ENCODE data around the gene ZNF521. TPM values are rescaled to one million over a fixed set of nuclear protein-coding genes. Genes with fewer than 3 reads are reported as not detected.

The ZNF521 gene
- total RNA-seq, 2 donors from 2014 or later: 21.4 to 26.9 TPM

- TF ChIP-seq CTCF (conservative IDR thresholded peaks at IDR 0.05): no peak
- H3K9me3 Mint-ChIP-seq: no peaks in the 10 kb centered on the region
- H3K27ac ChIP-seq (ENCODE audit: low read depth, low read length): peak overlapping the region; percentile 26
- WGBS, 2 experiments (ENCODE audit: insufficient coverage in 1 of 2, insufficient read length in 1 of 2): 97 to 100% methylated on average over 4 of the region's 4 CpGs
- H3K4me1 ChIP-seq (ENCODE audit: control insufficient read depth, insufficient read depth, low read length): no peaks in the 10 kb centered on the region
- peaks cover 14% of the 10 kb centered on the region for H3K4me1 Mint-ChIP-seq
- H3K36me3 ChIP-seq (ENCODE audit: control insufficient read depth, insufficient read depth, low read length): peaks cover 5% of the 10 kb centered on the region
- no peaks in the 10 kb centered on the region for H3K27me3 Mint-ChIP-seq (ENCODE audit: insufficient read depth)
- H3K9me3 ChIP-seq (ENCODE audit: control insufficient read depth, low read length): no peaks in the 10 kb centered on the region
- DNase-seq: no peak
- no peak overlapping the region for H3K4me3 Mint-ChIP-seq
- no peaks in the 10 kb centered on the region for H3K27me3 ChIP-seq (ENCODE audit: control insufficient read depth, insufficient read depth, low read length, poor library complexity, severe bottlenecking)
- H3K4me3 ChIP-seq (ENCODE audit: low read length): no peak overlapping the region
- no peaks in the 10 kb centered on the region for H3K36me3 Mint-ChIP-seq (ENCODE audit: low read depth)
- H3K27ac Mint-ChIP-seq: no peak overlapping the region
- no peak overlapping the region for H3K9ac ChIP-seq (ENCODE audit: extremely low read depth, low read length, poor library complexity, severe bottlenecking)
These were observed 214.8 kb downstream of the ZNF521 start for GRCh38 chr18:25137197-25137472.

- no peaks in the 10 kb centered on the region for H3K27me3 Mint-ChIP-seq (ENCODE audit: insufficient read depth)
- H3K27ac ChIP-seq (ENCODE audit: low read depth, low read length): no peak overlapping the region
- peaks cover 5% of the 10 kb centered on the region for H3K36me3 ChIP-seq (ENCODE audit: control insufficient read depth, insufficient read depth, low read length)
- no peak overlapping the region for H3K27ac Mint-ChIP-seq
- DNase-seq: no peak
- no peaks in the 10 kb centered on the region for H3K9me3 Mint-ChIP-seq
- H3K4me1 Mint-ChIP-seq: peaks cover 14% of the 10 kb centered on the region
- no peak overlapping the region for H3K4me3 Mint-ChIP-seq
- no peaks in the 10 kb centered on the region for H3K36me3 Mint-ChIP-seq (ENCODE audit: low read depth)
- no peak overlapping the region for H3K9ac ChIP-seq (ENCODE audit: extremely low read depth, low read length, poor library complexity, severe bottlenecking)
- WGBS, 2 experiments (ENCODE audit: insufficient coverage in 1 of 2, insufficient read length in 1 of 2): 92 to 100% methylated on average over 2 to 9 of the region's 9 CpGs
- TF ChIP-seq CTCF (conservative IDR thresholded peaks at IDR 0.05): no peak
- H3K27me3 ChIP-seq (ENCODE audit: control insufficient read depth, insufficient read depth, low read length, poor library complexity, severe bottlenecking): no peaks in the 10 kb centered on the region
- peaks cover 4% of the 10 kb centered on the region for H3K4me1 ChIP-seq (ENCODE audit: control insufficient read depth, insufficient read depth, low read length)
- no peaks in the 10 kb centered on the region for H3K9me3 ChIP-seq (ENCODE audit: control insufficient read depth, low read length)
- no peak overlapping the region for H3K4me3 ChIP-seq (ENCODE audit: low read length)
These were observed 215.4 kb downstream of the ZNF521 start for GRCh38 chr18:25136416-25137196.

GRCh38 chr18:25134861-25135260, 217.1 kb downstream of the ZNF521 start:
- H3K36me3 ChIP-seq (ENCODE audit: control insufficient read depth, insufficient read depth, low read length): peaks cover 5% of the 10 kb centered on the region
- no peak for DNase-seq
- no peak overlapping the region for H3K9ac ChIP-seq (ENCODE audit: extremely low read depth, low read length, poor library complexity, severe bottlenecking)
- peaks cover 6% of the 10 kb centered on the region for H3K36me3 Mint-ChIP-seq (ENCODE audit: low read depth)
- no peaks in the 10 kb centered on the region for H3K9me3 ChIP-seq (ENCODE audit: control insufficient read depth, low read length)
- no peak overlapping the region for H3K27ac Mint-ChIP-seq
- H3K9me3 Mint-ChIP-seq: no peaks in the 10 kb centered on the region
- H3K27ac ChIP-seq (ENCODE audit: low read depth, low read length): peak overlapping the region; percentile 44
- H3K4me1 Mint-ChIP-seq: peaks cover 14% of the 10 kb centered on the region
- WGBS, 2 experiments (ENCODE audit: insufficient coverage in 1 of 2, insufficient read length in 1 of 2): 100% methylated on average over 2 of the region's 2 CpGs; no CpG with 5 or more reads in 1 of the 2 experiments
- peaks cover 4% of the 10 kb centered on the region for H3K4me1 ChIP-seq (ENCODE audit: control insufficient read depth, insufficient read depth, low read length)
- H3K27me3 ChIP-seq (ENCODE audit: control insufficient read depth, insufficient read depth, low read length, poor library complexity, severe bottlenecking): no peaks in the 10 kb centered on the region
- H3K4me3 ChIP-seq (ENCODE audit: low read length): no peak overlapping the region
- H3K4me3 Mint-ChIP-seq: no peak overlapping the region
- H3K27me3 Mint-ChIP-seq (ENCODE audit: insufficient read depth): no peaks in the 10 kb centered on the region
- no peak for TF ChIP-seq CTCF (conservative IDR thresholded peaks at IDR 0.05)
